PFSK-1 (cell line): ENCODE results near the gene LILRB1.

Experiments used
- FOXP2 ChIP-seq: optimal IDR thresholded peaks from 2 replicates; pipeline ENCODE3; 2011; ENCODE audit warnings: borderline replicate concordance, control low read depth, inconsistent platforms; ENCODE audit not compliant: insufficient read depth; ENCODE audit errors: extremely low read length, extremely low read depth
- POLR2AphosphoS5 ChIP-seq: IDR thresholded peaks from 2 replicates; pipeline ENCODE4 v1.6.1; 2012; ENCODE audit warnings: low read depth, mild to moderate bottlenecking, control low read depth, low read length, moderate library complexity
- SIN3A ChIP-seq: IDR thresholded peaks from 2 replicates; pipeline ENCODE4 v1.6.1; 2012; ENCODE audit warnings: mild to moderate bottlenecking, low read length, moderate library complexity, borderline replicate concordance; ENCODE audit not compliant: insufficient read depth
- TAF1 ChIP-seq: IDR thresholded peaks from 2 replicates; pipeline ENCODE4 v1.6.1; 2012; ENCODE audit warnings: low read length, control low read depth, borderline replicate concordance; ENCODE audit not compliant: insufficient read depth
- TF ChIP-seq, protein P1 (sequence below), 2 experiments: IDR thresholded peaks; 2 replicates each; pipeline versions ENCODE4 v1.6.1 to v1.8.0; 2011 to 2012; ENCODE audit warnings: low read depth in 2 of 2, low read length in 2 of 2, control low read depth in 1 of 2, inconsistent platforms in 1 of 2, mild to moderate bottlenecking in 1 of 2, moderate library complexity in 1 of 2; ENCODE audit not compliant: insufficient read depth in 1 of 2

LILRB1 gene

GRCh38 chr19:54600212-54600611, 30.1 kb upstream of the LILRB1 start:
- TF ChIP-seq POLR2AphosphoS5 = no peak
- TF ChIP-seq, protein P1, sequence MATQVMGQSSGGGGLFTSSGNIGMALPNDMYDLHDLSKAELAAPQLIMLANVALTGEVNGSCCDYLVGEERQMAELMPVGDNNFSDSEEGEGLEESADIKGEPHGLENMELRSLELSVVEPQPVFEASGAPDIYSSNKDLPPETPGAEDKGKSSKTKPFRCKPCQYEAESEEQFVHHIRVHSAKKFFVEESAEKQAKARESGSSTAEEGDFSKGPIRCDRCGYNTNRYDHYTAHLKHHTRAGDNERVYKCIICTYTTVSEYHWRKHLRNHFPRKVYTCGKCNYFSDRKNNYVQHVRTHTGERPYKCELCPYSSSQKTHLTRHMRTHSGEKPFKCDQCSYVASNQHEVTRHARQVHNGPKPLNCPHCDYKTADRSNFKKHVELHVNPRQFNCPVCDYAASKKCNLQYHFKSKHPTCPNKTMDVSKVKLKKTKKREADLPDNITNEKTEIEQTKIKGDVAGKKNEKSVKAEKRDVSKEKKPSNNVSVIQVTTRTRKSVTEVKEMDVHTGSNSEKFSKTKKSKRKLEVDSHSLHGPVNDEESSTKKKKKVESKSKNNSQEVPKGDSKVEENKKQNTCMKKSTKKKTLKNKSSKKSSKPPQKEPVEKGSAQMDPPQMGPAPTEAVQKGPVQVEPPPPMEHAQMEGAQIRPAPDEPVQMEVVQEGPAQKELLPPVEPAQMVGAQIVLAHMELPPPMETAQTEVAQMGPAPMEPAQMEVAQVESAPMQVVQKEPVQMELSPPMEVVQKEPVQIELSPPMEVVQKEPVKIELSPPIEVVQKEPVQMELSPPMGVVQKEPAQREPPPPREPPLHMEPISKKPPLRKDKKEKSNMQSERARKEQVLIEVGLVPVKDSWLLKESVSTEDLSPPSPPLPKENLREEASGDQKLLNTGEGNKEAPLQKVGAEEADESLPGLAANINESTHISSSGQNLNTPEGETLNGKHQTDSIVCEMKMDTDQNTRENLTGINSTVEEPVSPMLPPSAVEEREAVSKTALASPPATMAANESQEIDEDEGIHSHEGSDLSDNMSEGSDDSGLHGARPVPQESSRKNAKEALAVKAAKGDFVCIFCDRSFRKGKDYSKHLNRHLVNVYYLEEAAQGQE (IDR thresholded peaks at IDR 0.05; ENCODE audit: insufficient read depth in 1 of 2, low read depth in 2 of 2, low read length in 2 of 2) = no peak

- TF ChIP-seq TAF1 (no peak), POLR2AphosphoS5 (no peak), FOXP2 (no peak), SIN3A (no peak)
- TF ChIP-seq, protein P1 (IDR thresholded peaks at IDR 0.05; ENCODE audit: insufficient read depth in 1 of 2, low read depth in 2 of 2, low read length in 2 of 2) = no peak
Measured at GRCh38 chr19:54606230-54606629, 24.1 kb upstream of the LILRB1 start.

GRCh38 chr19:54606891-54607784, 23.1 kb upstream of the LILRB1 start:
- TF ChIP-seq, protein P1 (IDR thresholded peaks at IDR 0.05; ENCODE audit: insufficient read depth in 1 of 2, low read depth in 2 of 2, low read length in 2 of 2) = no peak
- no peak for TF ChIP-seq SIN3A
- no peak for TF ChIP-seq POLR2AphosphoS5

DNA sequence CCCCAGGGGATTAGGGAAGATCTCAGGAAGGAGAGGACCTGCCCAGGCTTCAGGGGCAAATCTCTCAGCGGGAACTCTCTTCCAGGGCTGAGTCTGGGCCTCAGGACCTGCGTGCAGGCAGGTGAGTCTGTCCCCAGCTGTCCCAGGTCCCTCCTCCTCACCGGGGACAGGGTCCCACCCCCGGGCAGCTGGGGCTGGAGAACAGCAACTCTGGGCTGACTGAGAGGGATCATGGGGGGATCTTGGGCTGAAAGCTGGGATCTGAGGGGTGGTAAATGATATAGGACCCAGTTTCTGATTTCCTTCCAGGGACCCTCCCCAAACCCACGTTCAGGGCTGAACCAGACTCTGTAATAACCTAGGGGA, 22.5 kb upstream of the LILRB1 start:
- TF ChIP-seq SIN3A (no peak), POLR2AphosphoS5 (no peak), FOXP2 (no peak), TAF1 (no peak)
- TF ChIP-seq, protein P1 (IDR thresholded peaks at IDR 0.05; ENCODE audit: insufficient read depth in 1 of 2, low read depth in 2 of 2, low read length in 2 of 2) = no peak

GRCh38 chr19:54608205-54608604, 22.1 kb upstream of the LILRB1 start:
- TF ChIP-seq SIN3A (no peak), TAF1 (no peak), FOXP2 (no peak), POLR2AphosphoS5 (no peak)
- TF ChIP-seq, protein P1 (IDR thresholded peaks at IDR 0.05; ENCODE audit: insufficient read depth in 1 of 2, low read depth in 2 of 2, low read length in 2 of 2) = no peak
